ENCODE measurements around the gene PTPRM.

GRCh38 chr18:7537145-7537544, 30.0 kb upstream of the PTPRM start:
- TF ChIP-seq CTCF (IDR thresholded peaks at IDR 0.05; ENCODE audit: control extremely low read depth in 1 of 3, insufficient read depth in 1 of 3, low read depth in 1 of 3, low read length in 3 of 3) (no peak), RNF2 (IDR thresholded peaks at IDR 0.05; ENCODE audit: borderline replicate concordance, low read depth, low read length, missing control alignments, poor library complexity, severe bottlenecking) (no peak), POLR2AphosphoS5 (IDR thresholded peaks at IDR 0.05; ENCODE audit: low read depth, low read length) (no peak)
